K562 (cell line): ENCODE measurements around the gene ADAM15. TPM values are rescaled to one million over a fixed set of nuclear protein-coding genes. Genes with fewer than 3 reads are reported as not detected.

Source experiments
- CUX1 ChIP-seq: fragments of 200-800 bp; sonication (Bioruptor generic); IDR thresholded peaks from 2 replicates; pipeline ENCODE4 v1.6.1; 2016; ENCODE audit warnings: missing genetic modification characterization, missing compliant biosample characterization
- GTF2A2 ChIP-seq: IDR thresholded peaks from 2 replicates; pipeline ENCODE4 v1.6.1; 2016; ENCODE audit warnings: mild to moderate bottlenecking, missing genetic modification characterization, missing compliant biosample characterization
- HBP1 ChIP-seq: fragments of 450-650 bp; formaldehyde crosslinking; IDR thresholded peaks from 2 replicates; pipeline ENCODE4 v1.4.0; 2022; ENCODE audit warnings: missing genetic modification characterization
- HEY1 ChIP-seq: fragments of 250-450 bp; sonication (Bioruptor Pico); IDR thresholded peaks from 2 replicates; pipeline ENCODE4 v1.5.0; 2020; ENCODE audit warnings: mild to moderate bottlenecking, moderate library complexity, borderline replicate concordance
- MAX ChIP-seq: sonication (generic); formaldehyde crosslinking; IDR thresholded peaks from 2 replicates; pipeline ENCODE4 v1.9.0; 2022; ENCODE audit warnings: mild to moderate bottlenecking, missing genetic modification reagents
- SP2 ChIP-seq: IDR thresholded peaks from 2 replicates; pipeline ENCODE4 v1.6.1; 2011; ENCODE audit warnings: mild to moderate bottlenecking, low read depth, low read length, moderate library complexity; ENCODE audit not compliant: poor library complexity, severe bottlenecking; ENCODE audit errors: extremely low read depth
- STAT5B ChIP-seq: fragments of 250-450 bp; sonication (Bioruptor Pico); IDR thresholded peaks from 2 replicates; pipeline ENCODE4 v1.8.0; 2021; ENCODE audit warnings: mild to moderate bottlenecking, inconsistent platforms
- ZBTB40 ChIP-seq, 2 experiments: fragments of 450-650 bp in 1 of 2; sonication (generic) in 1 of 2; formaldehyde crosslinking in 1 of 2; IDR thresholded peaks; 2 replicates each; pipeline versions ENCODE4 v1.7.1 to v1.9.0; 2016 to 2022; ENCODE audit warnings: inconsistent platforms in 1 of 2, mild to moderate bottlenecking in 1 of 2, missing genetic modification reagents in 1 of 2
- polyA plus RNA-seq, 8 experiments: library from polyadenylated mRNA; depleted of rRNA in 4 of 8; stranded (reverse) in 5 of 8; unstranded in 3 of 8; fragments of >200 nt; fragmentation: Nextera tagmentation in 2 of 8; fragmentation: Illumina TruSeq in 1 of 8; extraction: Ambion mirVana in 2 of 8; extraction: Trizol in 1 of 8; gene quantifications; 2 replicates each; pipeline versions ENCODE4 v1.2.1 to v1.2.3, GENCODE V29; 2011 to 2014; ENCODE audit warnings: inconsistent platforms in 1 of 8, missing spikeins in 1 of 8
- total RNA-seq, 7 experiments: library from RNA; depleted of rRNA in 6 of 7; stranded (reverse); fragments of >200 nt in 6 of 7; fragmentation: Illumina TruSeq in 2 of 7; extraction: Trizol in 2 of 7; gene quantifications; 2 replicates each; pipeline versions ENCODE4 v1.2.1 to v1.2.3, GENCODE V29; 2011 to 2021; ENCODE audit warnings: low replicate concordance in 1 of 7

The ADAM15 gene
- total and polyA plus RNA-seq, 9 of the 15 experiments (the other 6 are each of a cell fraction or from before 2014, with no cell fraction given), result 0.69 to 72.3 (median 32.8) TPM

GRCh38 chr1:155009742-155010141 is 41.4 kb upstream of the ADAM15 start (continued):
- no peak for TF ChIP-seq ZBTB40 (IDR thresholded peaks at IDR 0.05)
- TF ChIP-seq ZBTB40 (CRISPR knock-in tag; IDR thresholded peaks at IDR 0.05), result no peak
- TF ChIP-seq CUX1, result no peak
- TF ChIP-seq HBP1 (CRISPR knock-in tag), result 0 out of 2 replicates have a peak, but pooled peaks have one; percentile 18
- no peak for TF ChIP-seq SP2
- no peak for TF ChIP-seq HEY1 (CRISPR knock-in tag)
- no peak for TF ChIP-seq STAT5B (CRISPR knock-in tag)
- TF ChIP-seq GTF2A2 (tag), result no peak
- no peak for TF ChIP-seq MAX (CRISPR knock-in tag)
- TF ChIP-seq, all 486 proteins: peak for 2
